Medulla oblongata (tissue), 1 donor: ENCODE measurements around the gene FTCDNL1.

ENCODE experiments used
- DNase-seq: peaks from one replicate; pipeline ENCODE4 v3.0.0-alpha.2; 2015; ENCODE audit errors: extremely low spot score

FTCDNL1 gene

DNA sequence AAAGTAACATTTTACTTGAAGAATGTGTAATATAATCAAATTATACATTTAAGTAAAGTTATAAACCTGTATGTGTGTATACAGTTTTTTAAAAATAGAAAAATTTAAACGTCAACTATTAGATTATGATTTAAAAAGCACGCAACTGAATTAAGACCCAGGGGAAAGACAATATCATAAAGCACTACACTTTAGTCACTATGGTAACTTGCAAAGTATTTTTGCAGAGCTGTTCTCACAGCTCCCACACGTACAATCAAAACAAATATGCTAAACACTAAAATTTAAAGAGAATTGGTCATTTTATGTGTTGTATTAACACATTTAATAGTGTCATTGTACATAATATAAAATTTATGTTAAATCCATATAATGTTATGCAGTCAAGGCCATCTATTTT, 59.7 kb downstream of the FTCDNL1 start:
- no peak for DNase-seq

DNA sequence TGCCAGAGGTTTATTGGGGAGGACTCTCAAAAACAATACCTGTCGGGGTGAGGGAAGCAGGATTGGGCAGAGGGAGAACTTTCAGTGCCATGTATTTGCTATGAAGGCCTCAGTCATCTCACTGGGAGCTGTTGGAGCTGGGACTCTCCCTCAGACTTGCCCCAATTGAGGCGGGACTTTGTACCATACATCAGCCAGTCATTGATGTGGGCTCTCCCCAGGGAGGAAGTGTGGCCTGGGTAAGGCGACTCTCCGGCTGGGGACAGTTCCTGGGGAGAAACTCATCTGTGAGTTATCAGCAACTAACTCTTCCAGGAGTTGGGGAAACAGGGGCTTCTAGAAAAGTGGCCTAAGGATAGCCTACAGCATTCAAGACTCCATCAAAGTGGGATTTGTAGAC, 66.5 kb downstream of the FTCDNL1 start:
- DNase-seq, result no peak

DNA sequence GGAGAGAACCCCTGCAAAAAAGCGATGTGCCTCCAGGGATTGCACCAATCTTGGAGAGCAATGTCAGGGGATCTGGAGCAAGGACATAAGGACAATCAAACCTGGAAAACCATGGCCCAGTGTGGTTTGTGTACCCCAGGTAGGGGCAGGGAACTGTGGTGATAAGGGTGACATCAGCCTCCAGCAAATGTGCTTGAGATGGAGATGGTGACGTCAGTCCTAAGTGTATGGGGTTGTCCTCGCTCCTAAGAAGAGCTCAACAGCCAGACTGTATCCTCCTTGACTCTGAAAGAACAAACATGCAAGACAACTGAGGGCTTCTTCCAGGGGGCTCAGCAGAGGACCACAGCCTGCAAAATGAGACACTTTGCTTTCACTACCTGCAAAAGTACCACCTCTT, 71.4 kb downstream of the FTCDNL1 start:
- DNase-seq, result no peak

DNA sequence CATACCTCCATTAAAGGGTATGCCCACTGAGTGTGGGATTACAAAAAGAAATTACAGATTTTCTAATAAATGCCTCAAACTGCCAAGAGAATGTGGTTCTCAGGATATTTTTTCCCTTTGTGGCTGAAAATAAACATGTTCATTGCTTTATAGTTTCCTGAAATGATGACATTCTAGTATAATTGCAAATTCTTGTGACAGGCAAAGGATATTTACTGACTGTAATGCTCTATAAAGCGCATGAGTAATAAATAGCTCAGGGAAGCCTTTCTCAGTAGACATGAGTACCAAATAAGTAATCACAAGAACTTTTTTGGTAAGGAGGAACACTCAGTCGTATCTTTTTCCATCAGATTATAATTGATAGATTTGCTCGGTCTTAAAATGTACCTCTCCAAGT, 72.3 kb downstream of the FTCDNL1 start:
- no peak for DNase-seq

DNA sequence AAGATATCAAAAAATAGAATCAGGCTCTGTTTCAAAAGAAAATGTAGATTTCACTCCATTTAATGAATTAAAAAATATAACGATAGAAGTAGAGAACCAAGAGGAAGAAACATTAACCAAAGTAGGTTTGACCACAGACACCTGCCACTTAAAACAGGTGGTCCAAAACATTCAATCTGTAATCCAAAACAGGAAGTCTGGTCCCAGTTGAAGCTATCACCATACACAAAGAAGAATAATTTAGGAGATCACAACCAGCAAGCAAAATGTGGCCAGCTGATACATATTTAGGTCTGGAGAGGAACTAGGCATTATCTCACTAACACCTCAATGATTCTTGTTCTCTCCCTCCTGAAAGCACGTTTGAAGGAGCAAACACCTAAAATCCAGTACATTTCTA, 73.1 kb downstream of the FTCDNL1 start:
- DNase-seq, result no peak

- DNase-seq, result no peak
Measured at GRCh38 chr2:199777315-199777714, 73.7 kb downstream of the FTCDNL1 start.

GRCh38 chr2:199775267-199775666, 75.7 kb downstream of the FTCDNL1 start:
- DNase-seq, result no peak

GRCh38 chr2:199772035-199772976, 78.7 kb downstream of the FTCDNL1 start:
- peak; percentile 45 for DNase-seq

- DNase-seq, result peak; percentile 21
Measured at GRCh38 chr2:199770716-199771115, 80.3 kb downstream of the FTCDNL1 start.

GRCh38 chr2:199765646-199766045, 85.3 kb downstream of the FTCDNL1 start:
- no peak for DNase-seq

- DNase-seq, result no peak
Measured at GRCh38 chr2:199764273-199764800, 86.7 kb downstream of the FTCDNL1 start.

GRCh38 chr2:199762963-199763362, 88.0 kb downstream of the FTCDNL1 start:
- no peak for DNase-seq

DNA sequence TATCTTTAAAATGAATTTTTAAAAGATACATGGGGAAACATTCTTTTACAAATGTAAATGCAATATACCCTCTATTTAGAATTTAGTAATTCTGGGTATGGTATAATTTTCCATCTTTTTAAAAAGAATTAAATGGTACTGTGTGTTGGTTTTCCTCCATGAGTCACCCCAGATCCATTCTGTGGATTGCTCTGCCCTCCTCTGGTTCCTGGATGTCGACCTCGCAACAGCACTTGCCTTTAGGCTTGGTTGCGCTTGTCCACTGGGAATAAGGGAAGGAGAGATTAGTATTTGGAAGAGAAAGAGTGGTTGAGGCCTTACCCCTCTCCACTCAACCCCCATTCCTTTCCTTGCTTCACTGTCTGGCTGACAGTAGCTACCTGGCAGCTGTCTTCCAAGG, 90.4 kb downstream of the FTCDNL1 start:
- DNase-seq, result no peak

- peak; percentile 97 for DNase-seq
Measured at GRCh38 chr2:199757233-199757870, 93.6 kb downstream of the FTCDNL1 start.

DNA sequence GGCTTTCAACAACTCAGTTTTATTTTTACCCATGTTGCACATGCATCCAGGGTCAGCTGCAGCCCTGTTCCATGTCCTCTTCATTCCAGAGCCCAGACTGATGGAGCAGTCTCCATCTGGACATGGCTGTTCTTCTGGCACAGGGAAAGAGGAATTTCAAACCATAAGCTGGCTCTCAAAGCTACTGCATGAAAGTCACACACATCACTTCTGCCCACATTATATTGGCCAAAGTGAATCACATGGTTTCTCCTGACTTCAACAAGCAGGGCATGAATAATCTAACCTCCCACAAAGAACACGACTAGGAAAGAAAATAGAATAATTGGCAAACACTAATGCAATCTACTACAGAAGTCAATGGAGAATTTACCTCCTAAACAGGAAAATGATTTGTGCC, 94.2 kb downstream of the FTCDNL1 start:
- peak; percentile 9 for DNase-seq

DNA sequence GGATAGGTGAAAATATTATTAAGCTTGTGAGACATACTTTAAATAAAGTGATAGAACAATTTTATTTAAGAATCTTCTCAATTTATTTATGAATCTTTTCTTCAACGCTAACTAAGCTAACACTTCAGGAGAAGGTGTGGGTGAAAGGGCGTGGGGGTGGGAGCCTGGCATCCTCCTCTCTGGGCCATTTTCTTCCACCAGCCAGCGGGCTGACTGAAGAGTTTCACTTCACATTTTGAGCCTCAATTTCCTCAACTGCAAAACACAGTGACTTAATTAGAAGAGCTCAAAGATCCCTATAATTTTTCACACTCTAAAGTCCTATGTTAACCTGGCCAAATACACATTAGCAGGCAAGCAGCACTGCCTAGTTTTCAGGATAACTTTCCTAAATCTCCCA, 94.8 kb downstream of the FTCDNL1 start:
- no peak for DNase-seq

GRCh38 chr2:199754766-199755165, 96.2 kb downstream of the FTCDNL1 start:
- DNase-seq, result no peak

DNA sequence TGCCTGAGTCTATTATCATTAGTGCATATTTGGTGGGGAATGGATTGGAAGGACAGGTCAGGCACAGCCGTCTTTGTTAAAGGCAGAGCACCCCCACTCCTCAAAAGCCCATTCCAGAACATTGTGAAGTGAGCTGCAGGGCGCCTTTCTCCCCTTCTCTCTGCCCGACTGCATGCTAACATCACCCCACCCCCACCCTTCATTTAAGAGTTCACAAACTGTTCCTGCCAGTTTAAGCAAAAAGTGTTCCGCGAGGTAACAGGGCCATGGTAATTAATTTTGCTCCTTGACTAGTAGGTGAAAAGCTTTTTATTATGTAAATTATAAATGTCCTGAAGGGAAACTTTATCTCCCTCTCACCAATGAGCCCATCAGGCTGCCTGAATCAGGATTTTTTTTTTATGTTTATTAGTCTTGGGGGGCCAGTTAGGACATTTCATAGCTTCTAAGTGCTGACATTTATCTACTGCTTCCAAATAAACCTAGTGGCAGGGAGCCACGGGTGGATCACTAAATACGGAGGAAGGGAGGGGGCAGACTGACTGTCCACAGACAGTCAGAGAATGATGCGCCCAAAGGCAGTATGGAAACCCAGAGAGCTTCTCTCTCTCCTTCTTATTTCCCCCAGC, 99.4 kb downstream of the FTCDNL1 start:
- DNase-seq, result no peak

DNA sequence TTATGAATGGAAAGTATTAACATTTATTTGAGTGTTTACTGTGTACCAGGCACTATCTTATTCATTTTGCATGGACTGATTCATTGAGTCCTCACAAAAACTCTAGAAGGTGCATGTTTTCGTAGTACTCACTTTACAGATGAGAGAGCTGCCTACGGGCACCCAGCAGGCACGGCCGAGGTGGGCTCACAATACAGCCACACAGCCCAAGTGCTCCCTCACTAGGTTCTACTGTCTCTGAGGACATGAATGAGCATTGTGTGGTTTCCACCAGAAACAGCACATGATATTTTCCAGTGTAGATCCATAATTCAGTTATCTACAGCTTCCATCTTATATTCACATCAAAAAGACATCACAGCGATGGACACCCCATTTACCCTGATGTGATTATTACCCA, 101.4 kb downstream of the FTCDNL1 start:
- DNase-seq, result no peak

- DNase-seq, result no peak
Measured at GRCh38 chr2:199744724-199745123, 106.3 kb downstream of the FTCDNL1 start.

DNA sequence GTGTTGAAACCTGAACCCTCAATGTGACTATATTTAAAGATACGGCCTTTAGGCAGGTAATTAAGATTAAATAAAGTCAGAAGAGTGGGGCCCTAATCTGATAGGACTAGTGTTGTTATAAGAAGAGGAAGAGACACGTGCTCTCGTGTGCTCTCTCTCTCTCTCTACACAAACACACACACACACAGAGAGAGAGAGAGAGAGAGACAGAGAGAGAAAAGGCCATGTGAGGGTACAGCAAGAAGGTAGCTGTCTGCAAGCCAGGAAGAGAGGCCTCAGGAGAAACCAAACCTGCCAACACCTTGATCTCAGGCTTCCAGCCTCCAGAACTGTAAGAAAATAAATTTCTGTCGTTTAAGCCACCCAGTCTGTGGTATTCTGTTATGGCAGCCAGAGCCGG, 106.7 kb downstream of the FTCDNL1 start:
- DNase-seq, result no peak

DNA sequence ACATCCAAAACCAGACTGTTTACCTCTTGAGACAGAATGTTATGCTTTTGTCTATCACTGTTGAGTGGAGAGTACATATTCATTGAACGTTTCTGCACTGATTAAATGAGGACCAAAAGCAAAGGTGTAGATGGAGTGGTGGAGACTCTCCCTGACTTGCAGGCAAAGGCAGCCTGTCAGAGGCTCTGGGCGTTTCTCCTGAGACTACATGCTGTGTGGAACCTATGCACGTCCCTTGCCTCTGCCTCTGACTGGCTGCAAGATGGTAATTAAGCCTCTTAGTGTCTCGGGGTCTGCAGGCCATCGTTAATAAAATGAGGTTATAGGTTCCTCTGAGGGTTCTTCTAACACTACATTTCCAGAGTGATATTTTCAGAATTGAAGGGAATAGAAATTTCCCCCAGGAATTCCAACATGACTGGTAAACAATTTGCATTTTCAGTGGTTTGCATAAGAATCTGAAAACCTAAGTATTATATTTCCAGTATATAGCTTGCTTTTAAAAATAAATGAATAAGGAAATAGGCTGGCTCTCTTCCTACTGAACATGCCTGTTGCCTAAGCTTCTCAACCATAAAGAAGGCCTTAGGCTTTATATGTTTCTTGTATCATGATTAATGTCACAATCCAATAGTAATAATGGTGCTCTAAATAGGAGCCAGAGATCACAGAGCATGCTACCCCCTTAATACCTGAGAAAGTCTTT, 107.4 kb downstream of the FTCDNL1 start:
- no peak for DNase-seq
